ENCODE results near the gene FBLL1.

DNA sequence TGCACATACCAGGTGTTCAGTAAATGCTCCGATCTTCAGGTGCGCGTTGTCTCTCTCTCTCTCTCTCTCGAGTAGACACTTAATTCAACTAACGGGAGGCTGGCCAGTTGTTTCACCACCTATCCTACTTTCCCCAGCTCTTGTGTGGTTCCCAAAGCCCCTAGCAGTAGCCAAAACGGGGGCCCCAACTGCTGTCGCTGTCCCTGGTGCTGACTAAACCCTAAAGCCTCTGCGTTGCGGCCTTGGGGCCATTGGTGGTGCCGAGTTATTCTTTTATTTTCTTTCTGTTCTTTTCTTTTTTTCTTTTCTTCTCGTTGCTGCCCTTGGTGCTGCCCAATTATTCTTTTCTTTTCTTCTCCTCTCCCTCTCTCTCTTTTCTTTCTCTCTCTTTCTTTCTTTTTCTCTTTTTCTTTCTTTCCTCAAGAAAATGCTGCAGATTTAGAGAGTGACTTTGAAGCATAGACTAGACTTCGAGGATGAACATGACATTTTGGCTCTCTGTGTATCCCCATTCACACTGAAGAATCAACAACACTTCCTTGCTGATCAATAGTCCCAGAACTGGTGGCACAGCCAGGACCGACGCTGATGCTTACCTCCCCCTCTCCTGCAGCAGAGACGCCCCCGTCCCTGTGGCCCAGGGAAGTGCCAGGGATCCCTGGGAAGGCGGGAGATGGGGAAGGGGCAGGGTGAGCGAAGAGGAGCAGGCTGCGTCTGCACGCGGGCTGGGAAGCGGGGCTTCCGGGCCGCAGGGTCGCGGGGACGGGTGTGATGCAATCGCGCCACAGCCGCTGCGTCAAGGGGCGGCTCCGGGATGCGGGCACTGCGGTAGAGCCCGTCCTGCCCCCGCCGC lies at the start of gene FBLL1:
- TF ChIP-seq EP300 (IDR thresholded peaks at IDR 0.05) = no peak
- TF ChIP-seq, protein P1, sequence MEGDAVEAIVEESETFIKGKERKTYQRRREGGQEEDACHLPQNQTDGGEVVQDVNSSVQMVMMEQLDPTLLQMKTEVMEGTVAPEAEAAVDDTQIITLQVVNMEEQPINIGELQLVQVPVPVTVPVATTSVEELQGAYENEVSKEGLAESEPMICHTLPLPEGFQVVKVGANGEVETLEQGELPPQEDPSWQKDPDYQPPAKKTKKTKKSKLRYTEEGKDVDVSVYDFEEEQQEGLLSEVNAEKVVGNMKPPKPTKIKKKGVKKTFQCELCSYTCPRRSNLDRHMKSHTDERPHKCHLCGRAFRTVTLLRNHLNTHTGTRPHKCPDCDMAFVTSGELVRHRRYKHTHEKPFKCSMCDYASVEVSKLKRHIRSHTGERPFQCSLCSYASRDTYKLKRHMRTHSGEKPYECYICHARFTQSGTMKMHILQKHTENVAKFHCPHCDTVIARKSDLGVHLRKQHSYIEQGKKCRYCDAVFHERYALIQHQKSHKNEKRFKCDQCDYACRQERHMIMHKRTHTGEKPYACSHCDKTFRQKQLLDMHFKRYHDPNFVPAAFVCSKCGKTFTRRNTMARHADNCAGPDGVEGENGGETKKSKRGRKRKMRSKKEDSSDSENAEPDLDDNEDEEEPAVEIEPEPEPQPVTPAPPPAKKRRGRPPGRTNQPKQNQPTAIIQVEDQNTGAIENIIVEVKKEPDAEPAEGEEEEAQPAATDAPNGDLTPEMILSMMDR (IDR thresholded peaks at IDR 0.05) = no peak
- no peak for TF ChIP-seq POLR2A (IDR thresholded peaks at IDR 0.05)

All from ovary (tissue), 3 donors.